Activated T-helper 17 cell treated with anti-CD3 and anti-CD28 coated beads, Interleukin-2, amount 50 U/mL, for 72 hours (primary cell): Measurements from ENCODE around the gene GPR52. TPM values are rescaled to one million over a fixed set of nuclear protein-coding genes. Genes with fewer than 3 reads are reported as not detected.
"Not testable (repeated sequence)": the region's sequence is repeated elsewhere in the genome, so short reads cannot be mapped to it uniquely, and the experiment has no call there.

Source experiments
- ATAC-seq: fragments of 150-1000 bp; cut with Tn5 transposase; replicated peaks from 2 replicates; pipeline ENCODE4 v1.10.0; 2021; ENCODE audit warnings: mild to moderate bottlenecking, moderate library complexity
- H3K27ac Mint-ChIP-seq: one replicate; pipeline ENCODE4 v1.8.0; 2022; ENCODE audit warnings: mixed read lengths
- H3K27me3 Mint-ChIP-seq: one replicate; pipeline ENCODE4 v1.8.0; 2022; ENCODE audit warnings: mixed read lengths
- H3K36me3 Mint-ChIP-seq: one replicate; pipeline ENCODE4 v1.8.0; 2022; ENCODE audit warnings: low read depth, mild to moderate bottlenecking, mixed read lengths
- H3K4me1 Mint-ChIP-seq: one replicate; pipeline ENCODE4 v1.8.0; 2022; ENCODE audit warnings: mixed read lengths
- H3K4me3 Mint-ChIP-seq: one replicate; pipeline ENCODE4 v1.8.0; 2022; ENCODE audit warnings: mild to moderate bottlenecking, mixed read lengths
- H3K9me3 Mint-ChIP-seq: one replicate; pipeline ENCODE4 v1.8.0; 2022; ENCODE audit warnings: mixed read lengths
- total RNA-seq, 2 donors: library from RNA; stranded (reverse); gene quantifications; one replicate each; pipeline ENCODE4 v1.2.3, GENCODE V29; 2022

The GPR52 gene, protein sequence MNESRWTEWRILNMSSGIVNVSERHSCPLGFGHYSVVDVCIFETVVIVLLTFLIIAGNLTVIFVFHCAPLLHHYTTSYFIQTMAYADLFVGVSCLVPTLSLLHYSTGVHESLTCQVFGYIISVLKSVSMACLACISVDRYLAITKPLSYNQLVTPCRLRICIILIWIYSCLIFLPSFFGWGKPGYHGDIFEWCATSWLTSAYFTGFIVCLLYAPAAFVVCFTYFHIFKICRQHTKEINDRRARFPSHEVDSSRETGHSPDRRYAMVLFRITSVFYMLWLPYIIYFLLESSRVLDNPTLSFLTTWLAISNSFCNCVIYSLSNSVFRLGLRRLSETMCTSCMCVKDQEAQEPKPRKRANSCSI
- total RNA-seq, result 1 to 10 TPM; 3.3 to 5.1 TPM

DNA sequence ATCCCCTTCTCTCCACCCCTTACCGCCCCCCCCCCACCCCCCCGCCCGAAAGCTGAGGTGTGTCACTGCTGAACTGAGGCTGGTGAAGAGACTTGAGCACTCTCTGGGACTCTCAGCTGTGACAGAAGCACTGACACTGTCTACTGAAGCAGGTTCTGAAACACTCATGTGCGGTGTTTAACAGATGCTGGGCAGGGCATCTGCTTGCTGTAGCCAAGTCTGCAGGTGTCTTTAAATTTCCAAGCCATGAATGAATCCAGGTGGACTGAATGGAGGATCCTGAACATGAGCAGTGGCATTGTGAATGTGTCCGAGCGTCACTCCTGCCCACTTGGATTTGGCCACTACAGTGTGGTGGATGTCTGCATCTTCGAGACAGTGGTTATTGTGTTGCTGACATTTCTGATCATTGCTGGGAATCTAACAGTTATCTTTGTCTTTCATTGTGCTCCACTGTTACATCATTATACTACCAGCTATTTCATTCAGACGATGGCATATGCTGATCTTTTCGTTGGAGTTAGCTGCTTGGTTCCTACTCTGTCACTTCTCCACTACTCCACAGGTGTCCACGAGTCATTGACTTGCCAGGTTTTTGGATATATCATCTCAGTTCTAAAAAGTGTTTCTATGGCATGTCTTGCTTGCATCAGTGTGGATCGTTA is at the start of gene GPR52:
Gene GPR52, plus strand, starts transcription at position 99 of the 665 bp plus-strand sequence. Its CDS starts 148 bp downstream, at position 247.
- Mint-ChIP-seq H3K4me1 (no peaks in the 10 kb centered on the region), H3K27me3 (no peaks in the 10 kb centered on the region), H3K27ac (no peak within 1 kb of the TSS), H3K4me3 (no peak within 1 kb of the TSS), H3K9me3 (no peaks in the 10 kb centered on the region), H3K36me3 (peaks cover 9% of the 10 kb centered on the region)
- ATAC-seq, result no peak

DNA sequence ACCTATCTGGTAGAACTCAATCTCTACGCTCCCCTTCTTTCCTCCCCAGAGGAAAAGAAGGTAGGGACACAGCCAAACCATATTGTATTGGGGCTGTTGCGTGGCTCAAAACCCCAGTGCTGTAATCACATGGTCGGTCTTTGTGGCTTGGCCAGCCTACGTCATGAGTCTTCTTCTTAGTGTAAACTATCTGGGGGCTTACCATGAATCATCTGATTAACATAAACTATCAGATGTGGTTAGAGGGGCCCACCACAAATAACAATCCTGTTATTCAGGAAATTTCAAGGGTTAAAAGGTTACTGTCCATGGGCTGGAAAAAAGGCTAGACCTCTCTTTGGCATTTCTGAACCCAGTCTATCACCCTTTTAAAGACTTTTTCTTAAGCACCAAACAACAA is 49.5 kb upstream of the GPR52 start:
- H3K4me3 Mint-ChIP-seq, result no peak overlapping the region
- no peak for ATAC-seq
- H3K36me3 Mint-ChIP-seq, result peaks cover 57% of the 10 kb centered on the region
- no peaks in the 10 kb centered on the region for H3K4me1 Mint-ChIP-seq
- H3K27me3 Mint-ChIP-seq, result no peaks in the 10 kb centered on the region
- H3K27ac Mint-ChIP-seq, result no peak overlapping the region
- H3K9me3 Mint-ChIP-seq, result peaks cover 6% of the 10 kb centered on the region

DNA sequence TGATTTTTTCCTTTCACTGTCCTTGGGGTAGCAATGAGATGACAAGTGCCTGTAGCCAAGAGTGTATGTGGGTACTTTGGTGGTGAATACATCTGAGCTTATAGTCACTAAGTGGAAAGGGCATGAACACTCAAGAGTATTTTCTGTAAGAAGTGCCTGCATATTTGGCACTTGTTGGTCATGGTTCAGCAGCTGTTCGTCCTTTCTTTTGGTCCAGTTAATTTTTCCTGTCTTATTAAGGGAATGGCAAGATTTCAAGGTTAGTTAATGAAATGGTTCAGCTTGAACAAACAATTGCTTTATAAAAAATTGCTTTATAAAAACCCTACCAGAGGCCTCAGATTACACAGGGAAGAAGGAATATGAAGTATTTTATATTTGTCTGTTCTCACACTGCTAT is 48.6 kb upstream of the GPR52 start:
- Mint-ChIP-seq H3K9me3 (peaks cover 6% of the 10 kb centered on the region), H3K4me3 (no peak overlapping the region), H3K36me3 (peaks cover 49% of the 10 kb centered on the region)

DNA sequence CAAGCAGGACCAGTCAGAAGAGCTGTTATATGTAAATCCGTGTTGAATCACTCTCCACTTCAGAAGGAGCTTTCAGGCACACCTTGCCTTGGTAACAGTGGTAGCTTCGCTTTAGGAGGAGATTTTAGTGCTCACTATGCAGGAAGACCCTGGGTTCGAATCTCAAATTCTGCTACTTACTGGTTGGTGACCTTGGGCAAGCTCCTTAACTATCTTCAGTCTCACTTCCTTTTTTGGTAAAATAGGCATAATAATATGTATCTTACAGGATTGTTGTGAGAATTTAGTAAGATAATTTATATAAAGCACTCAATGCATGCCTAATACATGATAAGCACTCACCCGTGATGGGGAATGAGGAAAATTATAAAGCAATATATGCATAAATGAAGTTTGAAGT is 46.7 kb upstream of the GPR52 start:
- Mint-ChIP-seq H3K9me3 (peaks cover 6% of the 10 kb centered on the region), H3K27me3 (no peaks in the 10 kb centered on the region), H3K4me1 (no peaks in the 10 kb centered on the region), H3K36me3 (peaks cover 41% of the 10 kb centered on the region), H3K4me3 (no peak overlapping the region), H3K27ac (no peak overlapping the region)
- ATAC-seq, result no peak

More for the DNA sequence above, 48.6 kb upstream of the GPR52 start:
- H3K27me3 Mint-ChIP-seq, result no peaks in the 10 kb centered on the region
- no peaks in the 10 kb centered on the region for H3K4me1 Mint-ChIP-seq
- H3K27ac Mint-ChIP-seq, result peak overlapping the region; percentile 15
- no peak for ATAC-seq

DNA sequence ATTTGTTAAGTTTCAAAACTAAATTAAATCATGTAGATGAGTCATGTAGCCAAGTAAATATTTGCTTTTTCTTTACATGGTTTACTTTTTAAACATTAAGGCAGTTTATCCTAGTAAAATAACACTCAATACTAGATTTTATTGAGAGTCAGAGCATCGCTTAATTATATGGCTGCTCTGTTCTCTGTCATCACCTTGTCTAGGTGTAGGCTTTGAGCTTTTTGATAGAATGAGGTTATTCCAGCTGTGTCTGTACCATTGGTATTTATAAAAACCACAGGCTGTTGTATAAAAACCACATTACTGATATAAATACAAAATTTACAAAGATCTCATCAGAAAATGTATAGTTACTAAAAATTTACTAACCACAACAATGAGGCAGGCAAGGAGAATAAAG is 42.5 kb upstream of the GPR52 start:
- H3K27ac Mint-ChIP-seq, result no peak overlapping the region
- H3K9me3 Mint-ChIP-seq, result peaks cover 6% of the 10 kb centered on the region
- H3K27me3 Mint-ChIP-seq, result no peaks in the 10 kb centered on the region
- no peak for ATAC-seq
- H3K4me1 Mint-ChIP-seq, result no peaks in the 10 kb centered on the region
- no peak overlapping the region for H3K4me3 Mint-ChIP-seq
- H3K36me3 Mint-ChIP-seq, result peaks cover 16% of the 10 kb centered on the region

DNA sequence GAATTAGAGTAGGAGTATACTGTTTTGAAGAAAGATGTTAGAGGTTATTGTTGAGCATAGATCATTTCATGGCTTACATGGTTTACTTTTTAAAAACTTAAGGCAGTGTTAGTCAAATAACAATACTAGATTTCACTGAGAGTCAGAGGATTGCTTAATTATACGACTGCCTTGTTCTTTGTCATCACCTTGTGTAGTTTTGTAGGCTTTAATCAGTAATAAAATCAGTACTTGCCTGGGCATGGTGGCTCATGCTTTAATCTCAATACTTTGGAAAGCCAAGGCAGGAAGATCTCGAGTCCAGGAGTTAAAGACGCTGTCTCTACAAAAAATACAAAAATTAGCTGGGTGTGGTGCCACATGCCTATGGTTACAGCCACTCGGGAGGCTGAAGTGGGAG is 41.3 kb upstream of the GPR52 start:
- H3K9me3 Mint-ChIP-seq, result no peaks in the 10 kb centered on the region
- no peak for ATAC-seq
- H3K4me3 Mint-ChIP-seq, result no peak overlapping the region
- no peaks in the 10 kb centered on the region for H3K27me3 Mint-ChIP-seq
- H3K4me1 Mint-ChIP-seq, result peaks cover under 1% of the 10 kb centered on the region
- H3K27ac Mint-ChIP-seq, result no peak overlapping the region
- peaks cover 9% of the 10 kb centered on the region for H3K36me3 Mint-ChIP-seq

DNA sequence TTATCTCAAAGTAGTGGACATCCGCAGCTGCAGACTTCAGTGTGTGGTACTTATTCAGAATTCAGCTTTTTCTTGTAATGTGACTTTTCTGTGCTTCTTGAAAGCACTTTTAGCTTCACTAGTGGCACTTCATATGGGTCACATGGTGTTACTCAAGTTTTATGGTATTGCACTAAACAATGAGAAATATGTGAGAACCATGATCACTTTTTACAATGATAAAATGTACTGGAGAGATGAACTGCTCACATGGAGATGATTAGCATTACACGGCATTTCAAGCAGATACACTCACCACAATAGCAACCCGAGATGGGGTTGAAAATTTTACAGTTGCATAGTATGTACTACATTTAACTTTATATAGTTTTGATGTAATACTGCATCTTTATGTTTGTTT is 40.1 kb upstream of the GPR52 start:
- no peak overlapping the region for H3K27ac Mint-ChIP-seq
- H3K4me1 Mint-ChIP-seq, result peaks cover 10% of the 10 kb centered on the region
- ATAC-seq, result no peak
- peaks cover 6% of the 10 kb centered on the region for H3K36me3 Mint-ChIP-seq
- H3K9me3 Mint-ChIP-seq, result no peaks in the 10 kb centered on the region
- no peak overlapping the region for H3K4me3 Mint-ChIP-seq
- H3K27me3 Mint-ChIP-seq, result no peaks in the 10 kb centered on the region

DNA sequence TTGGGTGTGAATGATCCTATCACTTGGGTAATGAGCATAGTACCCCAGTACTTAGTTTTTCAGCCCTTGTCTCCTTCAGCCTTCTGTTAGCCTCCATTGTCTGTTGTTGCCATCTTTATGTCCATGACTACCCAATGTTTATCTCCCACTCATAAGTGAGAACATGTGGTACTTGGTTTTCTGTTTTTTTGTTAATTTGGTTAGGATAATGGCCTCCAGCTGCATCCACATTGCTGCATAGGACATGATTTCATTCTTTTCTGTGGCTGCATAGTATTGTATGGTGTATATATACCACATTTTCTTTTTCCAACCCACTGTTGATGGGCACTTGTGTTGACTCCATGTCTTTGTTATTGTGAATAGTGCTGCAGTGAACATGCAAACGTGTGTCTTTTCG is 39.6 kb upstream of the GPR52 start:
- Mint-ChIP-seq H3K36me3 (peaks cover 1% of the 10 kb centered on the region), H3K4me3 (no peak overlapping the region)
- no peak for ATAC-seq

DNA sequence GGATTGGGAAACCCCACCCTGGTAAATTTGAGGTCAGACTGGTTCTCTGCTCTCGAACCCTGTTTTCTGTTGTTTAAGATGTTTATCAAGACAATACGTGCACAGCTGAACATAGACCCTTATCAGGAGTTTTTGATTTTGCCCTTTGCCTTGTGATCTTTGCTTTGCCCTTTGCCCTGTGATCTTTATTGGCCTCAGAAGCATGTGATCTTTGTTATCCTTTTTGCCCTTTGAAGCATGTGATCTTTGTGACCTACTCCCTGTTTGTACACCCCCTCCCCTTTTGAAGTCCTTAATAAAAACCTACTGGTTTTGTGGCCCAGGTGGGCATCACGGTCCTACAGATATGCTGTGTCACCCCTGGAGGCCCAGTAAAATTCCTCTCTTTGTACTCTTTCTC is 38.0 kb upstream of the GPR52 start:
- ATAC-seq, H3K36me3 Mint-ChIP-seq, H3K27me3 Mint-ChIP-seq, H3K4me3 Mint-ChIP-seq, H3K27ac Mint-ChIP-seq, H3K9me3 Mint-ChIP-seq: not testable (repeated sequence)
- H3K4me1 Mint-ChIP-seq, result peaks cover 23% of the 10 kb centered on the region

More for the DNA sequence above, 39.6 kb upstream of the GPR52 start:
- Mint-ChIP-seq H3K27ac (no peak overlapping the region), H3K27me3 (no peaks in the 10 kb centered on the region), H3K4me1 (peaks cover 10% of the 10 kb centered on the region), H3K9me3 (no peaks in the 10 kb centered on the region)

DNA sequence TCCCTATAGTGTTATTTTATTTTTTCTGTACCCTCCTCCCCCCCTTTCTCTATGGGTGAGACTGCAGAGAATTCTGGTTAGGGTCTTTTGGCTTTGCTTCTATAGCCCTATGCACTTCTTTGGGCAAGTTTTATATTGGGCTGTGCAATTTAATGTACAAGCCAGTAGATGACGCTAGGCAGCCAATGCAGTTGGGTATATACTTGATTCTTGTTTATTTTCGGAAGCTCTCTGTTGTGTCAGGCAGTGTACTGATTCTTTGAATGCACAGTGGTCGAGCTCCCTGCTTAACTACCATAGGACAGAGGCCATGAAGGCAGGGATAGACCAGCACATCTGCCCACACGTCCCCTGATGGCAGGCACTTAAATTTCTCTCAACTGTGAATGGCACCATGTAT is 34.1 kb upstream of the GPR52 start:
- H3K36me3 Mint-ChIP-seq, result no peaks in the 10 kb centered on the region
- no peak overlapping the region for H3K4me3 Mint-ChIP-seq
- no peak for ATAC-seq
- H3K9me3 Mint-ChIP-seq, result no peaks in the 10 kb centered on the region
- H3K4me1 Mint-ChIP-seq, result peaks cover 23% of the 10 kb centered on the region
- H3K27ac Mint-ChIP-seq, result no peak overlapping the region
- H3K27me3 Mint-ChIP-seq, result no peaks in the 10 kb centered on the region

DNA sequence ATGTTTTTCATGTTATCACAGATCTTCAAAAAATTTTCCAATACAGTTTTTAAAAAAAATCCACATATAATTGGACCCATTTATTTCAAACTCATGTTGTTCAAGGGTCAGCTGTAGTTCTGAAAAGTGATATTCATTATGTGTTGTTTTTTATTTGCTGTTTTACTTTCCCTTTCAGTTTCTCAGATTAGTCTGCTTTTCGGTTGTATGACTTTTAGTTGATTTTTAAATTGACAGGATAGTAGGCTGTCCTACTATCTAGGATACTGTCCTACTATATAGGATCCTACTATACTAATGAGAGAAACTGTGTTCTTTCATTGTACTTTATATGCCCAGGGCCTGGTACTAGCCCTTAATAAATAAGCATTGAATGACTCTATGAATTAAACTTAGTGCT is 33.6 kb upstream of the GPR52 start:
- Mint-ChIP-seq H3K27me3 (no peaks in the 10 kb centered on the region), H3K36me3 (no peaks in the 10 kb centered on the region), H3K4me1 (peaks cover 23% of the 10 kb centered on the region)

DNA sequence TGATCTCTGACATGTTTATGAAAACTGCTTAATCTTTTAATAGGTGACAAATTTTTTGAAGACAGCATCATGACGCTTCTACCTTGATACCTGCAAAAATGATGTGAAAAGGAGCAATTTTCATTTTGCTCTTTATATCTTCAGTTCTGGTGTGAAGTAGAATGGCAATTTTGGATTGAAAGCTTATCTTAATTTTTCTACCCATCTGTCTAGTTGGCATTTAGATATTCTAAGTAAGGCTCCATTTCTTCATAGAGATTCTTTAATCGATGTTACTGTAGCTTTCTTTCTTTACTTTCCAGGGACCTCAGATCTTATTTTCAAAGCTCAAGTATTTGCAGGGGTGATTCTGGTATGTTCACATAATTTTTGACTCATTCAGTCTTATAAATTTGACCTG is 32.3 kb upstream of the GPR52 start:
- no peak for ATAC-seq
- peaks cover 23% of the 10 kb centered on the region for H3K4me1 Mint-ChIP-seq
- no peaks in the 10 kb centered on the region for H3K9me3 Mint-ChIP-seq
- H3K4me3 Mint-ChIP-seq, result no peak overlapping the region
- H3K27me3 Mint-ChIP-seq, result no peaks in the 10 kb centered on the region
- no peak overlapping the region for H3K27ac Mint-ChIP-seq
- no peaks in the 10 kb centered on the region for H3K36me3 Mint-ChIP-seq

More for the DNA sequence above, 33.6 kb upstream of the GPR52 start:
- Mint-ChIP-seq H3K27ac (peak overlapping the region; percentile 16), H3K9me3 (no peaks in the 10 kb centered on the region), H3K4me3 (peak overlapping the region; percentile 6)
- no peak for ATAC-seq

DNA sequence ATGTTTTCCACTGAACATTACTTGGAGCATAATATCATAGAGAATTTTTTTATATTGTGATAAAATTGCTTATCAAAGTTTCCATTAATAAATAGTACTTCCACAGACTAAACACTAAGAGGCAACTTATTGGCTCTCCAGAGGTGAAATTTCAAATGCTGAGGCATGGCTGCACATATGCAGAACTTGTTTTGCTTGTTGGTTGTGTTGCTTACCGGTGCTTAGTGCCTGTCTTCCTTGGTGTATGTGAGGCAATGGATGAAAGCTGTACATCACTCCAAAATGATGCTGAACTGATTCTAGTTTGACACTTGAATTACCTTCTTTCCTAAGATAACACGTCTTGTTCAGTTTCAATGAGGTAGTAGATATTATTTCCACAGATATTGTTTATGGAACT is 29.8 kb upstream of the GPR52 start:
- no peak for ATAC-seq
- Mint-ChIP-seq H3K4me3 (no peak overlapping the region), H3K27ac (no peak overlapping the region)

DNA sequence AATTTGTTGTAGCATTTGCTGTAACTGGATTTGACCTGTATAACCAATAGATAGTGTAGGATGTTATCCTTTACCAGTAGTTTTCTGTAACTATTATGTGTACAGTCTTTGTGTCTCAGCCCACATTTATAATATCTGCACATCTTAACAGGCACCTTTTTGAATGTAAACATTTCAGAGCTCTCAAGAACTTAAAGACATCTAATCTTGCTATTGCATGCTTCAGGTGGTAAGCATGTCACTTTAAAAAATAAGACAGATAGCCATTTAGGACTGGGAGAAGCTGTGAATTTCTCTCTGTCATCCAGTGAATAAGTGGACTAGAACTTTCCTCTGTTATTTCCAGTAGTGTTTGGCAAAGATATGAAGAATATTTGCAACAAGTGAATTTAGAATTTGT is 22.6 kb upstream of the GPR52 start:
- no peak overlapping the region for H3K4me3 Mint-ChIP-seq
- no peaks in the 10 kb centered on the region for H3K27me3 Mint-ChIP-seq
- H3K27ac Mint-ChIP-seq, result no peak overlapping the region
- ATAC-seq, result no peak
- no peaks in the 10 kb centered on the region for H3K36me3 Mint-ChIP-seq
- H3K4me1 Mint-ChIP-seq, result no peaks in the 10 kb centered on the region
- no peaks in the 10 kb centered on the region for H3K9me3 Mint-ChIP-seq

More for the DNA sequence above, 29.8 kb upstream of the GPR52 start:
- Mint-ChIP-seq H3K4me1 (peaks cover 12% of the 10 kb centered on the region), H3K27me3 (no peaks in the 10 kb centered on the region), H3K9me3 (no peaks in the 10 kb centered on the region), H3K36me3 (no peaks in the 10 kb centered on the region)

DNA sequence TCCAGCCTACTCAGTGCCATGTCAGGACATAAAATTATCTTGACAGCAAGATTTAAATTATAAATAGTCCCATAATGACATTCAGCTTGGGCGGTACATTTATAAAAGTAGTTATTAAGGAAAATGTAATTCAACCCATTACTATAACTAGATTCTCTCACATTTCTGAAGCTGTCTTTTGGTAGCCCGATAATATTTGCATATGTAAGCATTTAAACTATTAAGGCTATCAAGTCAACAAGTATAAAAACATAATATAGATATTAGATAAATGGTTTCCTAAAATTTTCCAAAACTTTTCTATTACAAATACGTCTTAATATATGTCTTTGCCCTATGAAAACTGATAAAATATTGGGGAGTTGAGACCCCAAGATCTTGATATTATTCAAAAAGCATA is 21.6 kb upstream of the GPR52 start:
- Mint-ChIP-seq H3K4me1 (no peaks in the 10 kb centered on the region), H3K36me3 (no peaks in the 10 kb centered on the region), H3K27me3 (no peaks in the 10 kb centered on the region), H3K9me3 (no peaks in the 10 kb centered on the region), H3K27ac (no peak overlapping the region), H3K4me3 (no peak overlapping the region)
- no peak for ATAC-seq
